Loucy (cell line): Measurements from ENCODE around the gene RASSF7.

Experiments
- H2AFZ ChIP-seq: fragments of 200-600 bp; sonication (generic); 2 replicates; pipeline ENCODE4 v1.6.0; 2016; ENCODE audit warnings: antibody characterized with exemption, mild to moderate bottlenecking, low read length, moderate library complexity
- H3F3A ChIP-seq: fragments of 200-600 bp; 2 replicates; pipeline ENCODE4 v1.6.0; 2016; ENCODE audit warnings: antibody characterized with exemption, low read depth, mild to moderate bottlenecking
- H3K27me3 ChIP-seq: fragments of 200-600 bp; sonication (generic); 2 replicates; pipeline ENCODE4 v1.6.1; 2014; ENCODE audit warnings: low read length, mild to moderate bottlenecking; ENCODE audit not compliant: insufficient read depth, poor library complexity, severe bottlenecking
- H3K36me3 ChIP-seq: fragments of 200-600 bp; sonication (generic); 2 replicates; pipeline ENCODE4 v1.6.1; 2016; ENCODE audit warnings: low read length; ENCODE audit not compliant: insufficient read depth
- H3K4me1 ChIP-seq: fragments of 200-600 bp; sonication (generic); 2 replicates; pipeline ENCODE4 v1.5.1; 2014; ENCODE audit warnings: low read length, mild to moderate bottlenecking; ENCODE audit not compliant: insufficient read depth, poor library complexity, severe bottlenecking
- H3K4me2 ChIP-seq: fragments of 200-600 bp; sonication (generic); 2 replicates; pipeline ENCODE4 v1.6.0; 2014; ENCODE audit warnings: antibody characterized with exemption, low read length, low read depth, mild to moderate bottlenecking; ENCODE audit not compliant: poor library complexity, severe bottlenecking
- H3K4me3 ChIP-seq: fragments of 200-600 bp; sonication (generic); 2 replicates; pipeline ENCODE4 v1.5.1; 2014; ENCODE audit warnings: low read length, mild to moderate bottlenecking, mixed read lengths; ENCODE audit not compliant: poor library complexity, severe bottlenecking
- H3K79me2 ChIP-seq: fragments of 200-600 bp; sonication (generic); 2 replicates; pipeline ENCODE4 v1.6.1; 2014; ENCODE audit warnings: low read length; ENCODE audit not compliant: insufficient read depth
- H3K9ac ChIP-seq: fragments of 200-600 bp; sonication (generic); 2 replicates; pipeline ENCODE4 v1.6.0; 2014; ENCODE audit warnings: mild to moderate bottlenecking, low read depth, low read length, moderate library complexity; ENCODE audit not compliant: poor library complexity, severe bottlenecking
- H3K9me2 ChIP-seq: fragments of 200-600 bp; sonication (generic); replicated peaks from 2 replicates; pipeline ENCODE4 v1.6.1; 2016; ENCODE audit warnings: low read depth, low read length, mixed read lengths
- H3K9me3 ChIP-seq: fragments of 200-600 bp; sonication (generic); 2 replicates; pipeline ENCODE4 v1.6.1; 2014; ENCODE audit warnings: mild to moderate bottlenecking, antibody characterized with exemption, low read length, low read depth; ENCODE audit not compliant: insufficient read depth
- H4K20me1 ChIP-seq: fragments of 200-600 bp; sonication (generic); 2 replicates; pipeline ENCODE4 v1.6.0; 2014; ENCODE audit warnings: antibody characterized with exemption, low read length, mild to moderate bottlenecking; ENCODE audit not compliant: insufficient read depth, poor library complexity, severe bottlenecking
- CTCF ChIP-seq: fragments of 200-600 bp; sonication (generic); conservative IDR thresholded peaks from 2 replicates; pipeline ENCODE4 v1.5.1; 2014; ENCODE audit warnings: mild to moderate bottlenecking, antibody characterized with exemption, low read length
- EZH2phosphoT487 ChIP-seq: fragments of 200-600 bp; IDR thresholded peaks from 2 replicates; pipeline ENCODE4 v1.6.1; 2018; ENCODE audit warnings: antibody characterized with exemption, mild to moderate bottlenecking, moderate library complexity, borderline replicate concordance

Gene RASSF7

GRCh38 chr11:592918-593317, 32.1 kb downstream of the RASSF7 start:
- Histone ChIP-seq H3K79me2 (peaks cover 16% of the 10 kb centered on the region; the same call in 1 of the 2 replicates), H3K36me3 (peaks cover 93% of the 10 kb centered on the region; the same call in 1 of the 2 replicates), H3K9me3 (no peaks in the 10 kb centered on the region), H3F3A (no peaks in the 10 kb centered on the region), H3K4me1 (no peaks in the 10 kb centered on the region), H4K20me1 (peaks cover 13% of the 10 kb centered on the region), H3K4me3 (no peak overlapping the region), H3K27me3 (no peaks in the 10 kb centered on the region), H2AFZ (no peak overlapping the region), H3K9ac (no peak overlapping the region), H3K9me2 (no peaks in the 10 kb centered on the region), H3K4me2 (no peak overlapping the region)
- TF ChIP-seq EZH2phosphoT487, result no peak
- no peak for TF ChIP-seq CTCF

GRCh38 chr11:593347-593746, 32.6 kb downstream of the RASSF7 start:
- Histone ChIP-seq H3F3A (no peaks in the 10 kb centered on the region), H3K4me3 (no peak overlapping the region), H3K4me1 (no peaks in the 10 kb centered on the region), H3K9ac (no peak overlapping the region), H3K9me3 (no peaks in the 10 kb centered on the region), H3K9me2 (no peaks in the 10 kb centered on the region), H4K20me1 (peaks cover 13% of the 10 kb centered on the region), H2AFZ (no peak overlapping the region), H3K27me3 (no peaks in the 10 kb centered on the region), H3K4me2 (no peak overlapping the region), H3K79me2 (peaks cover 16% of the 10 kb centered on the region; the same call in 1 of the 2 replicates), H3K36me3 (peaks cover 93% of the 10 kb centered on the region; the same call in 1 of the 2 replicates)
- TF ChIP-seq EZH2phosphoT487 (no peak), CTCF (no peak)

GRCh38 chr11:595400-595799, 34.6 kb downstream of the RASSF7 start:
- Histone ChIP-seq H3K4me2 (no peak overlapping the region), H3K9ac (no peak overlapping the region), H3K4me1 (no peaks in the 10 kb centered on the region), H3K9me3 (no peaks in the 10 kb centered on the region), H4K20me1 (peaks cover 7% of the 10 kb centered on the region), H3K79me2 (peaks cover under 1% of the 10 kb centered on the region; the same call in 1 of the 2 replicates), H3K36me3 (peaks cover 92% of the 10 kb centered on the region; the same call in 1 of the 2 replicates), H2AFZ (no peak overlapping the region), H3K27me3 (no peaks in the 10 kb centered on the region), H3K4me3 (no peak overlapping the region), H3F3A (no peaks in the 10 kb centered on the region), H3K9me2 (no peaks in the 10 kb centered on the region)
- TF ChIP-seq EZH2phosphoT487 (no peak), CTCF (no peak)
